Glomerular visceral epithelial cell (primary cell): ENCODE results near the gene SLC25A43.
"Not testable (repeated sequence)": the region's sequence is repeated elsewhere in the genome, so short reads cannot be mapped to it uniquely, and the experiment has no call there.

ENCODE experiments used
- DNase-seq: peaks from one replicate; pipeline ENCODE4 v3.0.0-alpha.2; 2016; ENCODE audit errors: extremely low spot score

Gene SLC25A43

GRCh38 chrX:119398974-119399771 is at the start of gene SLC25A43:
Gene SLC25A43 (plus strand): TSS chrX:119399336. CDS start chrX:119399404, 68 bp downstream.
- DNase-seq = peak; percentile 17

DNA sequence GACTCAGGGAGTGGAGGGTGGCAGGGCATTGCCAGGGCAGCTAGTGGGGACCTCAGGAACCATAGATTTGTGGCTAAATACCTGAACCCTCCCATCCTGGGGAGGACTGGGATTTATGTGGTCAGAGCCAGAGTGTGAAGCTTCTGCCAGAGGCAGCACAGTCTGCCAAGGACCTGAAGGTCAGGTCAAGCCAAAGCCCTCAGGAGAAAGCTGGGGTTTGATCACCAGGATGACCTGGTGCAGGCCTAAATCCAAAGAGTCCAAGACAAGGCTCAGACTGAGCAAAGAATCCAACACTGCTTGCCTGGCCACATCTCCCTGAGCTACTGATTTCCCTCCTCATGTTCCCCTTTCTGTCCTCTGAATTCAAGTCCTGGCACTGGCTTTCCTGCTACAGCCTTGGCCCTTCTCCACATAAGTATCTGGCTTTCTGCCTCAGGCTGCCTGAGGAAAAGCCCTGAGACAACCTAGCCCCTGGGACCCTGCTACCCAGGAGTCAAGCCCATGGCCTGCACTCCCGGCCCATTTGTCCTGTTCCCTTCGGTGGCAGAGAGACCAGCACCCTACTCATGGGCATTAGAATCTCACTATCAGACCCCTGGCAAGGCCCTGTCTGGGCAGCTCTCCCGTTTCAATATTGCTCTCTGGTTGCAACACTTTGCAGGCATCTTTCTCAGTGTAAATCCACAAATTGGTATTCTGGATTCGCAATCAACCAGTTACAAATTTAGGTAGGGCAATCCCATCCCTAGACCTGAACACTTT is 39.3 kb upstream of the SLC25A43 start:
- DNase-seq = no peak

GRCh38 chrX:119361451-119361850 is 37.7 kb upstream of the SLC25A43 start:
- DNase-seq = not testable (repeated sequence)

GRCh38 chrX:119362074-119362473 is 37.1 kb upstream of the SLC25A43 start:
- DNase-seq = not testable (repeated sequence)

DNA sequence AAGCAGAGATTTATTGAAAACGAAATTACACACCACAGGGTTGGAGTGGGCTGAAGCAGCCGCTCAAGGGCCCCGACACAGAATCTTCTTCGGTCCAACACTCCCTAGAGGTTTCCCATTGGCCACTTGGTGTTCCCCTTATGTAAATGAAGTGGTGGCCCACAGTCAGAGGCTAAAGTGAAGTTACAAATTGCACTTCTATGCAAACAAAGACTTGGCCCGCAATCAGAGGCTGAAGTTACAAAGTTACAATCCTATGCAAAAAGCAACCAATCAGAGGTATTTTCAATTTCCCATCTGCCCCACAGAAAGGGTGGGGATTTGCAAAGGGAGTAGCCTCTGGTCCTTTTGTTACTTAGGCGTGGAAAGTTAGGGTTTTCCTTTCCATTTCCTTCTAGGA is 35.7 kb upstream of the SLC25A43 start:
- no peak for DNase-seq

- not testable (repeated sequence) for DNase-seq
Observed at GRCh38 chrX:119371861-119372260, 27.3 kb upstream of the SLC25A43 start.

DNA sequence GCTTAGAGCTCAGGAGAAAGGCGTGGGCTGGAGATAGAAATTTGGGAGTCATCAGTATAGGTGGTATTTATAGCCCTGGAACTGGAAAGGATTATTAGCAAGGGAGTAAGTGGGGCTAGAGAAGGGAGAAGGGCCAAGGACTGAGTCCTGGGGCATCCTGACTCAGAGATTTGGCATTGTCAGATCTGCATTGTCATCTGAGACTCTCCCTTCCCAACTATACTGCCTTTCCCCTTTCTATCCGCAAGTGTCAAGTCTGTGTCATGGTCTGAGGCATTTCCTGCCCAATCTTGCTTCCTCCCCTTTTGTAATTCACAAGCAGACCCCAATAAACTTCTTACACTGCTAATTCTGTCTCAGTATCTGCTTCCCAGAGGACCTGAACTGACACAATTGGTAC is 24.4 kb upstream of the SLC25A43 start:
- no peak for DNase-seq

DNA sequence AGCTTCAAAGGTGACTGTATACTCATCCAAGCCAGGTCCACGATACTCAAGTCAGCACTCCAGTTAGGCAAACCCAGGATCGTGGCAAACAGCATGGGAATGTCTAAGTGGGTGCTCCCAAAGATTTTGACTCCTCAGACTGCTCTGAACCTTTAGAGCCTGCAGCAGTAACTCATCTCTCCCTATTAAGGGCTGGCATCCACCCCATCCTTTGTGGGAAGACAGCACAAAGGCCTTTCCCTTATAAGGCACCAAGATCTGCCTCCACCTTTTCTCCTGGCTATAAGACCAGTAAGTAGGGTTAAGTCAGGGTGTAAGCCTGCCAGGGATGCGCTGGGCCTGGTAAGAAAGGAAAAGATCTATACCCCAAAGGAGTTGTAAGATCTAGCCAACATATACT is 23.6 kb upstream of the SLC25A43 start:
- no peak for DNase-seq

DNA sequence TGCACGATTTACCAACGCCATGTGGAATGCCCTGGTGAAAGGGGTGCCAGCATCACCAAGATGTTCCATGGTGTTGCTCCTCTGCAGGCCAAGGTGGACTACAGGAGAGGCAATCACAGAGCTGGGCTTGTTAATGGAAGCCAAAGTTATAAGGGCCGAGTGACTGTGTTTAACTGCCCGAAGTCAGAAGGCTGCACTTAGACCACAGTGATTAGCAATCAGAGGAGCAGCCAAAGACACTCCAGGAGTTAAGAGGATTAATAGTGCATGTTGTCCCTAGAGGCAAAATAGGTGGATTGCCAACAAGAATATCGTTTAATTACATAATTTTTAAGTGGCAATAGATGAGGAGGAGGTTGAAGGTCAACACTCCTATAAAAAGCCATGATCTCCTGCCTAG is 22.8 kb upstream of the SLC25A43 start:
- DNase-seq = no peak

DNA sequence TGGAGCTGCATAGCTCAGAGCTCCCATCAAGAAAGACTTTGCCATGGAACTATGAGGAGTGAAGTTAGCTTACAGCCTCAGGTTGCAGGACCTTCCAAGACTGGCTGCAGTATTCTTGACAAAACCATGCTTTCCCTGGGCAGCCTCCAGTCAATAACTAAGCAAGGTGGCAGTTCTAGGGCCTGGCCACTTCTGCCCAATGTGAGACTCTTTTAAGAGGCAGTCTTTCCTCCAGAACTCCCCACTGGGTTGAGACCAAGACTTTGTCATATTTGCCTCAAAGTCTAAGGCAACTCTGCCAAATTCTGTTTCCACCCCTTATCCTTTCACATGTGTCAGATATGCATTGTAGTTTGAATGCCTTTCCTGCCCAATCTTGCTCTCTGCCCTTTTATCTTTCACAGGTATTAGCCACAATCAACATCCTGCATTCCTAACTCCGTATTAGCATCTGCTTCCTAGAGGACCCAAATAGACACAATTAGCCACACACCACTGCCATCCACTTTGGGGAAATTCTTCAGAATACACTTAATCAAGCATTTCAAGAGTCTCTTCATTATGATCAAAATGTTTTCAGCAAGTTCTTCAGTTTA is 17.7 kb upstream of the SLC25A43 start:
- no peak for DNase-seq

GRCh38 chrX:119382606-119383005 is 16.5 kb upstream of the SLC25A43 start:
- no peak for DNase-seq

- DNase-seq = not testable (repeated sequence)
Observed at GRCh38 chrX:119386685-119387084, 12.5 kb upstream of the SLC25A43 start.

DNA sequence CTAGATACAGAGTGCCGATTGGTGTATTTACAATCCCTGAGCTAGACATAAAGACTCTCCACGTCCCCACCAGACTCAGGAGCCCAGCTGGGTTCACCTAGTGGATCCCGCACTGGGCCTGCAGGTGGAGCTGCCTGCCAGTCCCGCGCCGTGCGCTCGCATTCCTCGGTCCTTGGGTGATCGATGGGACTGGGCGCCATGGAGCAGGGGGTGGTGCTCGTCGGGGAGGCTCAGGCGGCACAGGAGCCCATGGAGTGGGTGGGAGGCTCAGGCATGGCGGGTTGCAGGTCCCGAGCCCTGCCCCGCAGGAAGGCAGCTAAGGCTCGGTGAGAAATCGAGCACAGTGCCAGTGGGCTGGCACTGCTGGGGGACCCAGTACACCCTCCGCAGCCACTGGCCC is 11.7 kb upstream of the SLC25A43 start:
- DNase-seq = not testable (repeated sequence)

DNA sequence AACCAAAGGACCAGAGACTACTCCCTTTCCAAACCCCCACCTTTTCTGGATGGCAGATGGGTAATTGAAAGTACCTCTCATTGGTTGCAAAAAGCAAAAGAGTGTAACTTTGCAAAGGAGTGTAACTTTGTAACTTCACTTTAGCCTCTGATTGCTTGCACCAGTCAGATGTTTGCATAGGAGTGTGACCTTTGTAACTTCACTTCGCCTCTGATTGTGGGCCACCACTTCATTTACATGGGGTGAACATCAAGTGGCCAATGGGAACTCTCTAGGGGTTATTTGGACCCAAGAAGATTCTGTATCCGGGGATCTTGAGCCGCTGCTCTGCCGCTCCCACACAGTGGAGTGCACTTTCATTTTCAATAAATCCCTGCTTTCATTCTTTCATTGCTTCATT is 9.9 kb upstream of the SLC25A43 start:
- no peak for DNase-seq

DNA sequence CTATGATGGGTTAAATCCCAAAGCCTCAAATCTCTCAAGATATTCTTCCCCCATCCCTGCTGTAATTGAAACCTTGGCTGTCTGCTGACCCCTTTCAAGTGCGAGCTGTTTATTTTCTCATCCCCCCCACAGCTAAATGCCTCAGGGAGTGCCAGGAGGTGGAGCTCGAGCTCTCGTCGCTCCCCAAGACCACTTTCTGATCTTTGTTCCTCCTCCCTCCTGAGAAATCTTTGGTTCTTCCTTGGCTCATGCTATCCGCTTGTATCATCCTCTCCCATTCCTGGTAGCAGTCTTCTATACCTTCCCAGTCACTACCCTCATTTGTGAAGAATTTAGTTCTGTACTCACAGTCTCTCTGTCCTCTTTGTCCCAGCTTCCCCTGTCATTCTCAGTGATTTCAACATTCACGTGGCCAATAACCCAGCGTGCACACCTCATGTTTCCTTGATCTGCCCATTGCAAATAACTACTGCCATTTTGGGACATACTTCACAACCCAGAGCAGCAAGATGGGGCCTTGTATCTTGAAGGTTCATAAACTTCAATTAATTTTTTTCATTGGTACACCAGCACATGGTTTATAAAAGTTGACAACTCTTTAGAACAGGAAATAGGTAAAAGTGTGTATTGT is 9.2 kb upstream of the SLC25A43 start:
- no peak for DNase-seq

DNA sequence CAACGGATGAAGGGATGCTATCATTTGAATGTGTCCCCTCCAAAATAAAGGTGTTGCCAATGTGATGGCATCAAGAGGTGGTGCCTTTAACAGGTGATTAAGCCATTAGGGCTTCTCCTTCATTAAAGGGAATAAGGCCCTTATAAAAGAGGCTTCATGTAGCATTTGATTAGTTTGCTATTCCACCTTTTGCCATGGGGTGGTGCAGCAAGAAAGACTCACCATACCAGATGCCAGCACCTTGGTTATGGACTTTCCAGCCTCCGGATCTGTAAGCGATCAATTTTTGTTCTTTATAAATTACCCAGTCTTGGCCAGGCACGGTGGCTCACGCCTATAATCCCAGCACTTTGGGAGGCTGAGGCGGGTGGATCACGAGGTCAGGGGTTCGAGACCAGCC is 7.9 kb upstream of the SLC25A43 start:
- DNase-seq = no peak

- DNase-seq = no peak
Observed at GRCh38 chrX:119393144-119393543, 6.0 kb upstream of the SLC25A43 start.

- no peak for DNase-seq
Observed at GRCh38 chrX:119398587-119398973, 556 bp upstream of the SLC25A43 start.

DNA sequence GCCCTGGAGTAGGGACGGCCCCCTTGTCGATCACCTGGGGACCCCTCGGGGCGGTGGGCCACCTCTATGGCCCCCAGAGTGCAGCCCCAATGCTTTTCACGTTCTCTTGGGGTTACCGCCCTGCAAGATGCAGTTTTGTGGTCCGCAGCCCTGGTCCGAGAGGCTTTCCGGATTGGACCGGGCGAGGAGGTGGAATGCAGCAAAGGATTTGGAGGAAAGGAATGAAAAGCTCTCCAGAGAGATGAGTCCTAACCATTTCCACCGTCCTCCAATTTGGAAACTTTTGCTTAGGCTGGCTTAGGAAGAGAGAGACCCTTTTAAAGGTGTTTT is 601 bp downstream of the SLC25A43 start:
- DNase-seq = no peak

- DNase-seq = no peak
Observed at GRCh38 chrX:119401569-119401968, 2.4 kb downstream of the SLC25A43 start.

DNA sequence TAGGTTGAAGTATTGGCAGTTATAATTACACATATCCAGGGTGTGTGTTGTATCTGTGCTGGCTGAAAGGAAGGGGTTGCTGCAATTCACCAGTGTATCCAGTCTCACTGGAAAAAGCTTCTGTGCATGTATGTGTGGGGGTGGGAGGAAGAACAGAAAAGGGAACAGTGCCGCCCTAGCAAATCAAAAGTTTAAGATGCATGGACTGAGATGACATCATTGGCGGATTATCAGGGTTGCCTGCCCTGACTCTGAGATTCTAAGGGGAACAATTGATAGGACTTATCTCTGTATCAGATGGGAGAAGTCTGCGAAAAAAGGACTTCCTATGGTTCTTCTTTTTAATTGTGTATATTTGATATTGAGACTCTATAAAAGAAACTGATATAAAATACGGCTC is 3.5 kb downstream of the SLC25A43 start:
- DNase-seq = no peak

DNA sequence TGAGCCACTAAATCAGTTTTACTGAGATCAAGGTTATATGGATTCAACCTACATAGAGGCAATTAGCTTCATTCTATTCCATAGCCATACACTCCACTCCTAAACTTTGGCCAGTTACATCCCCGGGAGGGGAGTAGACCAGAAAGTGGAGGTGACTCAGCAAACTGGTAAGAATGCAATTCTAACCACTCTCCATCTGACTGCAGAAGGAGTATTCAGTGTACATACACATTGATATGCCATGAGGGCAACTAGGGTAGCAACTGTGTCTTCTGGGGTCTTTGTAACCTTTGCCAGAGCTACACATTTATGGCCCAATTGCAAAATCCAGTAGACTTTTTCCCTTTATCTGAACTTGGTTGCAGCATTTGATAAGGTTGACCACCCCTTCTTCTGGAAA is 7.6 kb downstream of the SLC25A43 start:
- no peak for DNase-seq
